GM23338 (cell line): ENCODE results near the gene C11orf52. TPM values are rescaled to one million over a fixed set of nuclear protein-coding genes. Genes with fewer than 3 reads are reported as not detected.
A peak's percentile ranks its signal among the peaks of the same experiment; 100 is the strongest.

ENCODE experiments used
- ATAC-seq: fragments of 200-7000 bp; cut with Tn5 transposase; 3 replicates; pipeline ENCODE4 v1.9.1; 2020
- DNase-seq: peaks from one replicate; pipeline ENCODE4 v3.0.0-alpha.2; 2015; ENCODE audit warnings: low spot score
- H2AFZ ChIP-seq: fragments of 200-600 bp; sonication (generic); 2 replicates; pipeline ENCODE4 v1.8.0; 2016; ENCODE audit warnings: antibody characterized with exemption, mild to moderate bottlenecking, moderate library complexity
- H3F3A ChIP-seq: fragments of 200-600 bp; sonication (generic); replicated peaks from 2 replicates; pipeline ENCODE4 v1.8.0; 2017; ENCODE audit warnings: antibody characterized with exemption, mixed run types, low read depth
- H3K27ac ChIP-seq: fragments of 200-600 bp; sonication (generic); 2 replicates; pipeline ENCODE4 v1.6.1; 2016; ENCODE audit warnings: low read depth
- H3K27me3 ChIP-seq: fragments of 200-600 bp; sonication (generic); 2 replicates; pipeline ENCODE4 v1.8.0; 2016; ENCODE audit warnings: mild to moderate bottlenecking, mixed run types, moderate library complexity; ENCODE audit not compliant: insufficient read depth
- H3K36me3 ChIP-seq: fragments of 200-600 bp; sonication (generic); 2 replicates; pipeline ENCODE4 v1.8.0; 2016; ENCODE audit warnings: mild to moderate bottlenecking; ENCODE audit not compliant: insufficient read depth
- H3K4me1 ChIP-seq: fragments of 200-600 bp; sonication (generic); 2 replicates; pipeline ENCODE4 v1.8.0; 2016; ENCODE audit warnings: mild to moderate bottlenecking, moderate library complexity; ENCODE audit not compliant: insufficient read depth
- H3K4me2 ChIP-seq: fragments of 200-600 bp; sonication (generic); 2 replicates; pipeline ENCODE4 v1.7.1; 2017; ENCODE audit warnings: mixed run types
- H3K4me3 ChIP-seq: fragments of 200-600 bp; sonication (generic); 2 replicates; pipeline ENCODE4 v1.6.1; 2016; ENCODE audit warnings: mixed run types
- H3K79me2 ChIP-seq: fragments of 200-600 bp; sonication (generic); replicated peaks from 2 replicates; pipeline ENCODE4 v1.8.0; 2017; ENCODE audit warnings: mild to moderate bottlenecking; ENCODE audit not compliant: insufficient read depth
- H3K9me2 ChIP-seq: fragments of 200-600 bp; sonication (generic); 2 replicates; pipeline ENCODE4 v1.8.0; 2017; ENCODE audit not compliant: insufficient read depth
- H4K20me1 ChIP-seq: fragments of 200-600 bp; sonication (generic); replicated peaks from 2 replicates; pipeline ENCODE4 v1.8.0; 2017; ENCODE audit warnings: mild to moderate bottlenecking; ENCODE audit not compliant: insufficient read depth
- H3K27ac Mint-ChIP-seq: 2 replicates; pipeline ENCODE4 v1.8.0; 2020; ENCODE audit warnings: inconsistent platforms, mild to moderate bottlenecking, moderate library complexity, mixed read lengths
- H3K27me3 Mint-ChIP-seq: 3 replicates; pipeline ENCODE4 v1.8.0; 2022; ENCODE audit warnings: low read depth, mild to moderate bottlenecking, moderate library complexity, mixed read lengths, inconsistent platforms; ENCODE audit not compliant: insufficient read depth, poor library complexity
- H3K36me3 Mint-ChIP-seq: 3 replicates; pipeline ENCODE4 v1.8.0; 2021; ENCODE audit warnings: low read depth, mild to moderate bottlenecking, inconsistent platforms, moderate library complexity, mixed read lengths
- H3K4me1 Mint-ChIP-seq: 3 replicates; pipeline ENCODE4 v1.8.0; 2020; ENCODE audit warnings: mild to moderate bottlenecking, inconsistent platforms, mixed read lengths
- H3K4me3 Mint-ChIP-seq: 3 replicates; pipeline ENCODE4 v1.8.0; 2021; ENCODE audit warnings: moderate library complexity, mild to moderate bottlenecking, inconsistent platforms, mixed read lengths
- H3K9me3 Mint-ChIP-seq: 3 replicates; pipeline ENCODE4 v1.8.0; 2020; ENCODE audit warnings: moderate library complexity, mild to moderate bottlenecking, inconsistent platforms, mixed read lengths
- JUNB ChIP-seq: IDR thresholded peaks from one replicate; pipeline ENCODE4 v1.6.1; 2016; ENCODE audit warnings: antibody characterized with exemption; ENCODE audit not compliant: unreplicated experiment
- POLR2AphosphoS5 ChIP-seq: IDR thresholded peaks from 2 replicates; pipeline ENCODE4 v1.6.1; 2016; ENCODE audit warnings: antibody characterized with exemption, low read depth
- REST ChIP-seq: IDR thresholded peaks from one replicate; pipeline ENCODE4 v1.6.1; 2018; ENCODE audit warnings: antibody characterized with exemption; ENCODE audit not compliant: unreplicated experiment
- ZNF331 ChIP-seq: fragments of 250-450 bp; sonication (Bioruptor Pico); IDR thresholded peaks from 2 replicates; pipeline ENCODE4 v1.5.0; 2020; ENCODE audit warnings: low read depth, mild to moderate bottlenecking, moderate library complexity
- ZNF462 ChIP-seq: fragments of 250-450 bp; sonication (Bioruptor Pico); IDR thresholded peaks from 2 replicates; pipeline ENCODE4 v1.5.0; 2020; ENCODE audit warnings: mild to moderate bottlenecking, moderate library complexity
- polyA plus RNA-seq: library from polyadenylated mRNA; unstranded; fragments of >200 nt; fragmentation: Nextera tagmentation; extraction: Ambion mirVana; gene quantifications from 2 replicates; pipeline ENCODE4 v1.2.1, GENCODE V29; 2016
- total RNA-seq: library from RNA; depleted of rRNA; stranded (reverse); fragments of >200 nt; shearing (Covaris generic); gene quantifications from 2 replicates; pipeline ENCODE4 v1.2.3, GENCODE V29; 2014
- TF ChIP-seq, protein P1 (sequence below), 2 experiments: fragments of 200-600 bp in 1 of 2; sonication (generic) in 1 of 2; conservative IDR thresholded peaks; 2 replicates each; pipeline versions ENCODE4 v1.5.1 to v1.6.1; 2016 to 2017; ENCODE audit warnings: antibody characterized with exemption in 2 of 2, low read depth in 2 of 2, mild to moderate bottlenecking in 2 of 2, moderate library complexity in 1 of 2

C11orf52 gene
- total and polyA plus RNA-seq, 2 experiments from 2014 or later, result 1.0 to 4.1 TPM

GRCh38 chr11:111923351-111923788 is 4.7 kb downstream of the C11orf52 start (continued):
- TF ChIP-seq ZNF462 (CRISPR knock-in tag) (no peak), JUNB (no peak)

GRCh38 chr11:111923951-111924350 is 5.2 kb downstream of the C11orf52 start:
- peak overlapping the region; percentile 25; the same call in 1 of the 2 replicates for H3K27ac Mint-ChIP-seq
- TF ChIP-seq, protein P1, sequence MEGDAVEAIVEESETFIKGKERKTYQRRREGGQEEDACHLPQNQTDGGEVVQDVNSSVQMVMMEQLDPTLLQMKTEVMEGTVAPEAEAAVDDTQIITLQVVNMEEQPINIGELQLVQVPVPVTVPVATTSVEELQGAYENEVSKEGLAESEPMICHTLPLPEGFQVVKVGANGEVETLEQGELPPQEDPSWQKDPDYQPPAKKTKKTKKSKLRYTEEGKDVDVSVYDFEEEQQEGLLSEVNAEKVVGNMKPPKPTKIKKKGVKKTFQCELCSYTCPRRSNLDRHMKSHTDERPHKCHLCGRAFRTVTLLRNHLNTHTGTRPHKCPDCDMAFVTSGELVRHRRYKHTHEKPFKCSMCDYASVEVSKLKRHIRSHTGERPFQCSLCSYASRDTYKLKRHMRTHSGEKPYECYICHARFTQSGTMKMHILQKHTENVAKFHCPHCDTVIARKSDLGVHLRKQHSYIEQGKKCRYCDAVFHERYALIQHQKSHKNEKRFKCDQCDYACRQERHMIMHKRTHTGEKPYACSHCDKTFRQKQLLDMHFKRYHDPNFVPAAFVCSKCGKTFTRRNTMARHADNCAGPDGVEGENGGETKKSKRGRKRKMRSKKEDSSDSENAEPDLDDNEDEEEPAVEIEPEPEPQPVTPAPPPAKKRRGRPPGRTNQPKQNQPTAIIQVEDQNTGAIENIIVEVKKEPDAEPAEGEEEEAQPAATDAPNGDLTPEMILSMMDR (conservative IDR thresholded peaks at IDR 0.05; ENCODE audit: low read depth in 2 of 2), result no peak
- TF ChIP-seq ZNF331 (CRISPR knock-in tag) (no peak), REST (no peak), POLR2AphosphoS5 (no peak)

More at GRCh38 chr11:111923951-111924350, 5.2 kb downstream of the C11orf52 start:
- Mint-ChIP-seq H3K9me3 (no peaks in the 10 kb centered on the region), H3K36me3 (no peaks in the 10 kb centered on the region), H3K4me1 (peaks cover 32% of the 10 kb centered on the region), H3K4me3 (no peak overlapping the region), H3K27me3 (no peaks in the 10 kb centered on the region)
- H2AFZ ChIP-seq, result 0 out of 2 replicates have a peak overlapping the region, but pooled peaks have one; percentile 67
- no peaks in the 10 kb centered on the region for H4K20me1 ChIP-seq
- ATAC-seq (no peak), DNase-seq (no peak)
- no peak overlapping the region for H3K4me2 ChIP-seq
- peaks cover 20% of the 10 kb centered on the region for H3K4me1 ChIP-seq
- H3K4me3 ChIP-seq, result no peak overlapping the region
- no peaks in the 10 kb centered on the region for H3K27me3 ChIP-seq
- H3K79me2 ChIP-seq, result no peaks in the 10 kb centered on the region
- no peaks in the 10 kb centered on the region for H3K9me2 ChIP-seq
- H3K27ac ChIP-seq, result no peak overlapping the region
- H3F3A ChIP-seq, result no peaks in the 10 kb centered on the region; the same call in 1 of the 2 replicates
- H3K36me3 ChIP-seq, result no peaks in the 10 kb centered on the region
